Karpas-422 (cell line): ENCODE measurements around the gene TNFAIP8L1. TPM values are rescaled to one million over a fixed set of nuclear protein-coding genes. Genes with fewer than 3 reads are reported as not detected.
"Not testable (repeated sequence)": the region's sequence is repeated elsewhere in the genome, so short reads cannot be mapped to it uniquely, and the experiment has no call there.

Experiments used
- DNase-seq: peaks from one replicate; pipeline ENCODE4 v3.0.0-alpha.2; 2015
- H2AFZ ChIP-seq: fragments of 200-600 bp; sonication (generic); 2 replicates; pipeline ENCODE4 v1.6.1; 2014; ENCODE audit warnings: antibody characterized with exemption, low read length, mixed read lengths
- H3K27ac ChIP-seq: fragments of 200-600 bp; sonication (generic); 2 replicates; pipeline ENCODE4 v1.5.1; 2014; ENCODE audit warnings: mild to moderate bottlenecking, low read length, moderate library complexity
- H3K27me3 ChIP-seq: fragments of 200-600 bp; sonication (generic); 2 replicates; pipeline ENCODE4 v1.6.1; 2014; ENCODE audit warnings: low read length, mixed read lengths
- H3K36me3 ChIP-seq: fragments of 200-600 bp; sonication (generic); 2 replicates; pipeline ENCODE4 v1.6.1; 2014; ENCODE audit warnings: low read length, mixed read lengths; ENCODE audit not compliant: insufficient read depth
- H3K4me1 ChIP-seq: fragments of 200-600 bp; sonication (generic); 2 replicates; pipeline ENCODE4 v1.6.1; 2014; ENCODE audit warnings: mild to moderate bottlenecking, low read length, mixed read lengths
- H3K4me2 ChIP-seq: fragments of 200-600 bp; sonication (generic); 2 replicates; pipeline ENCODE4 v1.6.1; 2014; ENCODE audit warnings: low read length, low read depth, mild to moderate bottlenecking; ENCODE audit not compliant: poor library complexity, severe bottlenecking
- H3K4me3 ChIP-seq: fragments of 200-600 bp; sonication (generic); 2 replicates; pipeline ENCODE4 v1.5.1; 2014; ENCODE audit warnings: mild to moderate bottlenecking, antibody characterized with exemption, low read length, mixed read lengths
- H3K79me2 ChIP-seq: fragments of 200-600 bp; sonication (generic); 2 replicates; pipeline ENCODE4 v1.6.1; 2014; ENCODE audit warnings: mild to moderate bottlenecking, low read length, mixed read lengths
- H3K9ac ChIP-seq: fragments of 200-600 bp; sonication (generic); 2 replicates; pipeline ENCODE4 v1.6.0; 2014; ENCODE audit warnings: low read length
- H3K9me2 ChIP-seq: fragments of 200-600 bp; sonication (generic), shearing (Covaris generic); replicated peaks from 2 replicates; pipeline ENCODE4 v1.6.0; 2014; ENCODE audit warnings: mild to moderate bottlenecking, low read length, moderate library complexity; ENCODE audit not compliant: insufficient read depth
- H3K9me3 ChIP-seq: fragments of 300-700, 200-600 bp; sonication (generic); 2 replicates; pipeline ENCODE4 v1.6.1; 2014; ENCODE audit warnings: low read length, mixed read lengths
- H4K20me1 ChIP-seq: fragments of 200-600 bp; sonication (generic); 2 replicates; pipeline ENCODE4 v1.6.1; 2014; ENCODE audit warnings: mild to moderate bottlenecking, antibody characterized with exemption, low read length, low read depth; ENCODE audit not compliant: insufficient read depth
- total RNA-seq: library from RNA; depleted of rRNA; stranded (reverse); fragments of >200 nt; shearing (Covaris generic); gene quantifications from 2 replicates; pipeline ENCODE4 v1.2.3, GENCODE V29; 2014; ENCODE audit warnings: low replicate concordance; rRNA removed

The TNFAIP8L1 gene
- total RNA-seq = 1.8 and 9.0 TPM in 2 replicates

DNA sequence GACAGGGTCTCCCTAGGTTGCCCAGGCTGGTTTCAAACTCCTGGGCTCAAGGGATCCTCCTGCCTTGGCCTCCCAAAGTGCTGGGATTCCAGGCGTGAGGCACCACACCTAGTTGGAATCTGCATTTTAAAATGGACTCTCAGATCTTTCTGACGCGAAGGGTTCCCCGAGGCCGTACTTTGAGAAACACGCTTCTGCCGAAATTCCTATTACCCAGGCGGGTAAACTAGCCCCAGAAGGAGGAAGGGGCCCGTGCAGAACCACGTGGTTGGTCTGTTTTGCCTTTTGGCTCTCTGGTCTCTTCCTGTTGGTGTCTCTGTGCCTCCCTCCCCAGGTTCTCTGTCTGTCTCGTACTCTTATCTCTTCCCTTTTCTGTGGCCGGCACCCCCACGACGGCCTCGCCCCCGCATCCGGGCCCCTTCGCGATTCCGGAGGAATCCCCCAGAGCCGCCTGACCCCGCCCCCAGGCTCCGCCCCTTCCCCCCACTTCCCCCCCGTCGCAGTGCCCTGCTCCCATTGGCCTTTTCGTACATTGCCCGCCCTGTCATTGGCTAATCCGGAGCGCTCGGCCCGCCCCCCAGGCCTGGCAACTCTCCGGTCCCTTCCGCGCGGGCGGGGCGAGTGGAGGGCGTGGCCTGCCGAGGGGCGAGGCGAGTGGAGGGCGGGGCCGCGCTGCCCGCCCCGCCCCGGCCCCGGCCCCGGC lies at the start of gene TNFAIP8L1:
Gene TNFAIP8L1 (plus strand): TSS at position 689 of the 703 bp plus-strand sequence. CDS start 12,354 bp downstream, outside the sequence.
- Histone ChIP-seq H3K4me3 (peak within 1 kb of the TSS; percentile 100), H3K9ac (peak within 1 kb of the TSS; percentile 96), H4K20me1 (no peaks in the 10 kb centered on the region), H3K9me3 (no peaks in the 10 kb centered on the region), H3K36me3 (no peaks in the 10 kb centered on the region), H3K9me2 (no peaks in the 10 kb centered on the region), H3K27ac (peak within 1 kb of the TSS; percentile 74), H3K79me2 (peaks cover 17% of the 10 kb centered on the region), H3K27me3 (no peaks in the 10 kb centered on the region), H3K4me1 (peaks cover 26% of the 10 kb centered on the region), H2AFZ (peak within 1 kb of the TSS; percentile 60; the same call in 1 of the 2 replicates), H3K4me2 (peak within 1 kb of the TSS; percentile 100)
- DNase-seq = peak; percentile 99

DNA sequence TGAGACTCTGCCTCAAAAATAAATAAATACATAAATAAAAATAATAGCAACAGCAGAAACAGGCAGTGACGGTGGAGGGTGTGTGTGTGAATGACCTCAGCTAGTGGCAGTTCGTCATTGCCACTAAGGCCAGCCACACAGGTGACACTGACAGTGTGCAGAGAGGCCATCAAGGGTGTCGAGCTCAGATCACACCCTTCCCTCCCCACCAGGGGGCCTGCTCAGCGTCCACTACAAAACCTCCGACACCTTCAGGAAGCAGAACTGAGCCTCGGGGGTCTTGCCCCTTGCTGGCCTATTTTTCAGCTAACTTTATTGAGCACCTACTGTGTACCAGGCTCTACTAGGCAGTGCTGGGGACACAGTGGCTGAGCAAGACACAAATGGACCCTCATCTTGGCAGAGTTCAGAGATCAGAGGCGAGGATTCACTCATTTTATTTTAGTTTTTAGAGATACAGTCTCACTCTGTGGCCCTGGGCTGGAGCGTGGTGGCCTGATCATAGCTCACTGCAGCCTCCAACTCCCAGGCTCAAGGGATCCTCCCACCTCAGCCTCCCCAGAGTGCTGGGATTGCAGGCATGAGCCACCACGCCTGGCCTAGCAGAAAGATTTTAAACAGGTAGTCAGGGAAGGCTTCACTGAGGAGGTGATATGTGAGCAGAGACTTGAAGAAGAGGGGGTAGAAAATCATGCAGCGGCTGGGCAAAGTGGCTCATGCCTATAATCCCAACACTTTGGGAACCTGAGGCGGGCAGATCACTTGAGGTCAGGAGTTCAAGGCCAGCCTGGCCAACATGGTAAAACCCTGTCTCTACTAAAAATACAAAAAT lies 49.5 kb upstream of the TNFAIP8L1 start:
- no peaks in the 10 kb centered on the region for H3K79me2 ChIP-seq
- no peaks in the 10 kb centered on the region for H3K9me2 ChIP-seq
- H3K4me1 ChIP-seq = no peaks in the 10 kb centered on the region
- H3K36me3 ChIP-seq = no peaks in the 10 kb centered on the region
- H3K4me3 ChIP-seq = no peak overlapping the region
- no peaks in the 10 kb centered on the region for H3K9me3 ChIP-seq
- no peak overlapping the region for H3K4me2 ChIP-seq
- no peaks in the 10 kb centered on the region for H4K20me1 ChIP-seq
- H3K9ac ChIP-seq = no peak overlapping the region
- no peak overlapping the region for H2AFZ ChIP-seq
- no peak overlapping the region for H3K27ac ChIP-seq
- DNase-seq = peak; percentile 73
- no peaks in the 10 kb centered on the region for H3K27me3 ChIP-seq

GRCh38 chr19:4590559-4590958 lies 48.8 kb upstream of the TNFAIP8L1 start:
- DNase-seq = no peak
- Histone ChIP-seq H3K4me2 (no peak overlapping the region), H3K36me3 (no peaks in the 10 kb centered on the region), H3K27ac (no peak overlapping the region), H4K20me1 (no peaks in the 10 kb centered on the region), H3K4me3 (no peak overlapping the region), H3K27me3 (no peaks in the 10 kb centered on the region), H3K9me2 (no peaks in the 10 kb centered on the region), H3K79me2 (no peaks in the 10 kb centered on the region), H3K9ac (no peak overlapping the region), H3K4me1 (no peaks in the 10 kb centered on the region), H2AFZ (no peak overlapping the region), H3K9me3 (no peaks in the 10 kb centered on the region)

GRCh38 chr19:4591320-4591719 lies 48.0 kb upstream of the TNFAIP8L1 start:
- Histone ChIP-seq H3K36me3 (no peaks in the 10 kb centered on the region), H3K27ac (no peak overlapping the region), H3K9ac (no peak overlapping the region), H3K27me3 (no peaks in the 10 kb centered on the region), H4K20me1 (no peaks in the 10 kb centered on the region), H3K9me3 (no peaks in the 10 kb centered on the region), H2AFZ (no peak overlapping the region), H3K4me3 (no peak overlapping the region), H3K79me2 (no peaks in the 10 kb centered on the region), H3K4me2 (no peak overlapping the region), H3K4me1 (no peaks in the 10 kb centered on the region), H3K9me2 (no peaks in the 10 kb centered on the region)
- DNase-seq = no peak

DNA sequence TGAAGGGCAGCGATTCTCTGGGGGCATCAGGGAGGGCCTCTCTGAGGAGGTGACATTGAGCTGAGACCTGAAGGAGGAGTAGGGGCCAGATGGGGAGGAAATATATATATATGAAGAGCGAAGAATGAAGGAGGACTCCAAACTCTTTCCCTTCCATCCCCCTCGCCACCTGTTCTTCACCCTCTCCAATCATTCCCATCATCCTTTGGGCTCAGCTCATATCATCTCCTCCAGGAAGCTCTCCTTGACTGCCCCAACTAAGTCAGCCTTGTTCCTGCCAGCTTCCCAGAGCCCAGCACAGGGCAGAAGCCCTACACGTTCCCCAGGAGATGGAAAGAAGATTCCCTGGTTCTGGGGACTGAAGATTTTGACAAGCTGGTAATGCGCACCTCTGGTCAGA lies 46.9 kb upstream of the TNFAIP8L1 start:
- H3K27me3 ChIP-seq = no peaks in the 10 kb centered on the region

DNA sequence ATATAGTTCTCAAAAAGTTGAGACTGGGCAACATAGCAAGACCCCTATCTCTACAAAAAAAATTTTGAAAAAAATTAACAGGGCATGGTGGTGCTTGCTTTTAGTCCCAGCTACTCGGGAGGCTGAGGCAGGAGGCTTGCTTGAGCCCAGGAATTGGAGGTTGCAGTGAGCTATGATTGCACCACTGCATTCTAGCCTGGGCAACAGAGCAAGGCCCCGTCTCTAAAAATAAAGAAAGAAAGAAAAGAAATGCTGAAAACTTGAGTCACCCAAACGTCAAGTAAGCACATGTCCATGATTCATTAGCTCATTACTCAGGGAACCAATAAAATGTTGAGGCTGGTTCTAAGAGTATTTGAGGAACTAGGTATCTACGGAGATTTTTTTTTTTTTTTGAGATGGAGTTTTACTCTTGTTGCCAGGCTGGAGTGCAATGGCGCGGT lies 45.9 kb upstream of the TNFAIP8L1 start:
- Histone ChIP-seq H2AFZ (no peak overlapping the region), H3K9ac (no peak overlapping the region), H3K9me3 (no peaks in the 10 kb centered on the region), H3K4me3 (no peak overlapping the region), H3K27me3 (no peaks in the 10 kb centered on the region), H3K27ac (no peak overlapping the region), H3K9me2 (no peaks in the 10 kb centered on the region), H3K4me1 (peaks cover 3% of the 10 kb centered on the region), H3K36me3 (no peaks in the 10 kb centered on the region), H3K79me2 (no peaks in the 10 kb centered on the region), H3K4me2 (no peak overlapping the region), H4K20me1 (0 out of 2 replicates have a peak, but pooled peaks cover 4% of the 10 kb centered on the region)
- peak; percentile 65 for DNase-seq

More for the DNA sequence above, 46.9 kb upstream of the TNFAIP8L1 start:
- no peak overlapping the region for H3K4me2 ChIP-seq
- no peak overlapping the region for H3K4me3 ChIP-seq
- no peaks in the 10 kb centered on the region for H3K4me1 ChIP-seq
- 0 out of 2 replicates have a peak, but pooled peaks cover 2% of the 10 kb centered on the region for H4K20me1 ChIP-seq
- no peak overlapping the region for H2AFZ ChIP-seq
- no peaks in the 10 kb centered on the region for H3K36me3 ChIP-seq
- H3K9ac ChIP-seq = no peak overlapping the region
- H3K79me2 ChIP-seq = no peaks in the 10 kb centered on the region
- no peaks in the 10 kb centered on the region for H3K9me3 ChIP-seq
- H3K9me2 ChIP-seq = no peaks in the 10 kb centered on the region
- no peak overlapping the region for H3K27ac ChIP-seq
- DNase-seq = no peak

DNA sequence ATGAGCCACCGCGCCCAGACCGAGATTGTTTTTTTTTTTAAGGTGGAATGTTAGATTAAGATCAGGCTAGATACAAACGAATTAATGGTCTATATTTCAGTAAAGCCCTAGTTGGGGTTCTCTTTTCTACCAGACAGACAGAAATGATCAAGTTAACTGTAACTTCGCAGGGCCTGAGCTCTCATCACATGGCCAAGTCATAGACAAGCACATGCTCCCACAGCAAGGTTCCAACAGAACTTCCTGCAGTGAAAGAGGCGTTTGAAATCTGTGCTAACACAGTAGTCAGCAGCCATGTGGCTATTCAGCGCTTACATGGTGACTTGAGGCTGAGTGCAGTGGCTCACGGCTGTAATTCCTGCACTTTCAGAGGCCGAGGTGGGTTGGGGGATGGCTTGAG lies 45.1 kb upstream of the TNFAIP8L1 start:
- Histone ChIP-seq H3K9me3 (no peaks in the 10 kb centered on the region), H3K4me2 (no peak overlapping the region), H3K4me1 (peaks cover 7% of the 10 kb centered on the region), H3K27ac (no peak overlapping the region), H2AFZ (no peak overlapping the region), H3K9ac (no peak overlapping the region), H3K36me3 (no peaks in the 10 kb centered on the region), H4K20me1 (0 out of 2 replicates have a peak, but pooled peaks cover 4% of the 10 kb centered on the region), H3K4me3 (no peak overlapping the region), H3K27me3 (no peaks in the 10 kb centered on the region), H3K79me2 (no peaks in the 10 kb centered on the region), H3K9me2 (no peaks in the 10 kb centered on the region)
- DNase-seq = no peak

DNA sequence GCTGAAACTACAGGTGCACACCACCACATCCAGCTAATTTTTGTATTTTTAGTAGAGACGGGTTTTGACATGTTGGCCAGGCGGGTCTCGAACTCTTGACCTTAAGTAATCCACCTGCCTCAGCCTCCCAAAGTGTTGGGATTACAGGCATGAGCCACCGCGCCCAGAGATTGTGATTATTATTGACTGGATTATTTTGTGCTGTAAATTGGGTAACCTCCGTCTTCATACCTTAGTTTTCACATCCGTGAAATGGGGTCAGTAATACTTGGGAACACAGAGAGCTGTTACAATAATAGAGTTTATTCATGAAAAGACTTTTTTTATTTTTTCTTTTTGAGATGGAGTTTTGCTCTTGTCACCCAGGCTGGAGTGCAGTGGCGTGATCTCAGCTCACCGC lies 44.2 kb upstream of the TNFAIP8L1 start:
- not testable (repeated sequence) for H3K4me1 ChIP-seq, H2AFZ ChIP-seq, H3K9me2 ChIP-seq, H3K4me2 ChIP-seq, H3K27me3 ChIP-seq, H3K9ac ChIP-seq, H3K27ac ChIP-seq, H4K20me1 ChIP-seq, DNase-seq, H3K4me3 ChIP-seq, H3K79me2 ChIP-seq, H3K36me3 ChIP-seq, H3K9me3 ChIP-seq
